K562 (cell line): ENCODE measurements around the gene ELOA2. TPM values are rescaled to one million over a fixed set of nuclear protein-coding genes. Genes with fewer than 3 reads are reported as not detected.

Experiments
- ATAC-seq: fragments of 200-7000 bp; cut with Tn5 transposase; 3 replicates; pipeline ENCODE4 v1.9.1; 2020; ENCODE audit warnings: moderate library complexity
- BruUV-seq: library from RNA; stranded (reverse); fragments of 400-500 nt; replicated peaks from 2 replicates; lab custom pipeline; 2021; lab: Mats Ljungman, UMichigan
- CTCF ChIA-PET: fragments of 300-600 bp; formaldehyde crosslinking; extraction: SDS; loops from one replicate; lab custom pipeline; 2021; ENCODE audit warnings: low intra/inter-chr PET ratio; lab: Yijun Ruan, JAX
- POLR2A ChIA-PET: fragments of 300-600, 350-650 bp; sonication (Branson Sonifier 250); formaldehyde crosslinking; extraction: SDS; loops from one replicate; lab custom pipeline; 2021; ENCODE audit warnings: antibody characterized with exemption, inconsistent platforms; lab: Yijun Ruan, JAX
- DNase-seq, 4 experiments: peaks; one replicate each; pipeline versions ENCODE4 v3.0.0 to v3.0.0-alpha.2; 2011 to 2018; ENCODE audit warnings: low spot score in 3 of 4, mixed read lengths in 3 of 4; ENCODE audit errors: extremely low read depth in 1 of 4
- FAIRE-seq: peaks from 2 replicates; lab custom pipeline; 2011; peaks lifted over from hg19 to GRCh38; lab: Jason Lieb, UNC
- H2AFZ ChIP-seq: 2 replicates; pipeline ENCODE4 v1.6.0; 2011; ENCODE audit warnings: low read depth, low read length, control low read depth, inconsistent platforms
- H3K27ac ChIP-seq: fragments of 200-600 bp; 3 replicates; pipeline ENCODE4 v1.8.0; 2011; ENCODE audit warnings: low read depth, mild to moderate bottlenecking, control low read depth, inconsistent platforms, low read length, moderate library complexity, mixed read lengths; ENCODE audit errors: extremely low read depth
- H3K27me3 ChIP-seq, 2 experiments: fragments of 300-600 bp in 1 of 2; 2 replicates in 1 of 2; 3 replicates in 1 of 2; pipeline versions ENCODE4 v1.6.0 to v1.8.0; 2011; ENCODE audit warnings: inconsistent platforms in 2 of 2, low read length in 2 of 2, mild to moderate bottlenecking in 1 of 2, mixed read lengths in 1 of 2, moderate library complexity in 1 of 2; ENCODE audit not compliant: control insufficient read depth in 2 of 2, insufficient read depth in 2 of 2
- H3K36me3 ChIP-seq: fragments of 300-600 bp; 3 replicates; pipeline ENCODE4 v1.8.0; 2011; ENCODE audit warnings: mild to moderate bottlenecking, low read length, inconsistent platforms; ENCODE audit not compliant: control insufficient read depth, insufficient read depth
- H3K4me1 ChIP-seq, 2 experiments: fragments of 200-600 bp in 1 of 2; replicated peaks in 1 of 2; 2 replicates in 1 of 2; 3 replicates in 1 of 2; pipeline versions ENCODE4 v1.5.1 to v1.8.0; 2011; ENCODE audit warnings: inconsistent platforms in 2 of 2, low read length in 2 of 2, mild to moderate bottlenecking in 1 of 2, mixed read lengths in 1 of 2, moderate library complexity in 1 of 2; ENCODE audit not compliant: control insufficient read depth in 2 of 2, insufficient read depth in 2 of 2
- H3K4me2 ChIP-seq: 2 replicates; pipeline ENCODE4 v1.6.1; 2011; ENCODE audit warnings: low read length, control low read depth, inconsistent platforms, mixed read lengths; ENCODE audit not compliant: insufficient read depth
- H3K4me3 ChIP-seq: fragments of 200-600 bp; sonication (generic), shearing (Covaris generic); 2 replicates; pipeline ENCODE4 v1.5.1; 2016; ENCODE audit warnings: control low read depth, inconsistent platforms
- H3K79me2 ChIP-seq: fragments of 200-600 bp; 3 replicates; pipeline ENCODE4 v1.8.0; 2011; ENCODE audit warnings: low read length, inconsistent platforms; ENCODE audit not compliant: control insufficient read depth, insufficient read depth
- H3K9ac ChIP-seq, 2 experiments: 2 replicates each; pipeline versions ENCODE4 v1.6.0 to v1.6.1; 2011; ENCODE audit warnings: low read depth in 2 of 2, low read length in 2 of 2, control low read depth in 1 of 2, inconsistent platforms in 1 of 2, mild to moderate bottlenecking in 1 of 2, mixed read lengths in 1 of 2; ENCODE audit not compliant: insufficient read depth in 1 of 2
- H3K9me1 ChIP-seq: one replicate; pipeline ENCODE4 v1.6.0; 2011; ENCODE audit warnings: inconsistent platforms, mild to moderate bottlenecking, low read length, moderate library complexity; ENCODE audit not compliant: control insufficient read depth, insufficient read depth
- H3K9me3 ChIP-seq: replicated peaks from 2 replicates; pipeline ENCODE4 v1.5.1; 2011; ENCODE audit warnings: low read depth, low read length, inconsistent platforms; ENCODE audit not compliant: control insufficient read depth, insufficient read depth
- H4K20me1 ChIP-seq: replicated peaks from 2 replicates; pipeline ENCODE4 v1.6.1; 2011; ENCODE audit warnings: low read length, inconsistent platforms, mixed read lengths; ENCODE audit not compliant: control insufficient read depth, insufficient read depth
- BDP1 ChIP-seq: IDR thresholded peaks from 3 replicates; pipeline ENCODE4 v1.6.1; 2011; ENCODE audit not compliant: insufficient read length, insufficient read depth
- BRCA1 ChIP-seq, 2 experiments: fragments of 450-650 bp in 1 of 2; sonication (generic) in 1 of 2; formaldehyde crosslinking in 1 of 2; IDR thresholded peaks; 2 replicates each; pipeline versions ENCODE4 v1.5.0 to v1.6.1; 2017 to 2020; ENCODE audit warnings: mild to moderate bottlenecking in 1 of 2, missing genetic modification reagents in 1 of 2
- MYC ChIP-seq, 2 experiments: fragments of 250-450 bp in 1 of 2; sonication (Bioruptor Pico) in 1 of 2; IDR thresholded peaks; 2 replicates each; pipeline versions ENCODE4 v1.5.1 to v1.6.1; 2012 to 2021; ENCODE audit warnings: low read depth in 2 of 2, borderline replicate concordance in 1 of 2, improper control_type of control experiment in 1 of 2, low read length in 1 of 2, mild to moderate bottlenecking in 1 of 2, moderate library complexity in 1 of 2
- RAD21 ChIP-seq, 2 experiments: fragments of 250-450 bp in 1 of 2; fragments of 450-650 bp in 1 of 2; sonication (Bioruptor Pico) in 1 of 2; formaldehyde crosslinking in 1 of 2; IDR thresholded peaks in 1 of 2; conservative IDR thresholded peaks in 1 of 2; 2 replicates each; pipeline versions ENCODE4 v1.4.0 to v1.8.0; 2020 to 2022; ENCODE audit warnings: mild to moderate bottlenecking in 2 of 2, moderate library complexity in 1 of 2
- SRSF1 ChIP-seq: fragments of 200-400 bp; formaldehyde crosslinking; IDR thresholded peaks from 2 replicates; pipeline ENCODE4 v1.6.1; 2017; ENCODE audit warnings: mild to moderate bottlenecking, low read depth, low read length, moderate library complexity
- STAG1 ChIP-seq: sonication (generic); formaldehyde crosslinking; IDR thresholded peaks from 2 replicates; pipeline ENCODE4 v1.5.0; 2020; ENCODE audit warnings: missing genetic modification reagents, borderline replicate concordance
- USF2 ChIP-seq: sonication (generic); formaldehyde crosslinking; IDR thresholded peaks from 2 replicates; pipeline ENCODE4 v1.5.0; 2020; ENCODE audit warnings: missing genetic modification reagents
- ZKSCAN1 ChIP-seq: fragments of 150-350 bp; IDR thresholded peaks from 2 replicates; pipeline ENCODE4 v1.6.1; 2016; ENCODE audit warnings: low read depth, low read length
- ZNF655 ChIP-seq: fragments of 250-450 bp; sonication (Bioruptor Pico); IDR thresholded peaks from 2 replicates; pipeline ENCODE4 v1.5.0; 2021
- ZNF668 ChIP-seq: fragments of 250-450 bp; sonication (Bioruptor Pico); IDR thresholded peaks from 2 replicates; pipeline ENCODE4 v1.8.0; 2022; ENCODE audit warnings: mild to moderate bottlenecking, inconsistent platforms
- WGBS: fragments of 100-300 bp; shearing (Covaris generic); methylation state at CpG from one replicate; pipeline ENCODE4 v1.1.6; 2016; ENCODE audit warnings: low coverage, mixed read lengths; ENCODE audit not compliant: insufficient coverage; ENCODE audit errors: missing lambda C conversion rate; 5-methylcytosine and 5-hydroxymethylcytosine counted together
- in situ Hi-C: fragments of 300-500 bp; cut with MboI; formaldehyde crosslinking; loops from 4 replicates; pipeline ENCODE4 v1.15.0; 2018; ENCODE audit warnings: inconsistent platforms, mixed read lengths
- intact Hi-C: fragments of 100-400 bp; cut with micrococcal nuclease; formaldehyde crosslinking; loops from 2 replicates; pipeline ENCODE4 v1.14.2; 2022
- polyA plus RNA-seq, 8 experiments: library from polyadenylated mRNA; depleted of rRNA in 4 of 8; stranded (reverse) in 5 of 8; unstranded in 3 of 8; fragments of >200 nt; fragmentation: Nextera tagmentation in 2 of 8; fragmentation: Illumina TruSeq in 1 of 8; extraction: Ambion mirVana in 2 of 8; extraction: Trizol in 1 of 8; gene quantifications; 2 replicates each; pipeline versions ENCODE4 v1.2.1 to v1.2.3, GENCODE V29; 2011 to 2014; ENCODE audit warnings: inconsistent platforms in 1 of 8, missing spikeins in 1 of 8
- total RNA-seq, 7 experiments: library from RNA; depleted of rRNA in 6 of 7; stranded (reverse); fragments of >200 nt in 6 of 7; fragmentation: Illumina TruSeq in 2 of 7; extraction: Trizol in 2 of 7; gene quantifications; 2 replicates each; pipeline versions ENCODE4 v1.2.1 to v1.2.3, GENCODE V29; 2011 to 2021; ENCODE audit warnings: low replicate concordance in 1 of 7

Gene ELOA2
- total and polyA plus RNA-seq, 9 of the 15 experiments (the other 6 are each of a cell fraction or from before 2014, with no cell fraction given), result not detected

GRCh38 chr18:47036927-47037578 lies 1.6 kb upstream of the ELOA2 start:
- Histone ChIP-seq H2AFZ (no peak overlapping the region), H3K79me2 (no peaks in the 10 kb centered on the region), H4K20me1 (no peaks in the 10 kb centered on the region), H3K4me3 (no peak overlapping the region), H3K4me2 (no peak overlapping the region), H3K9ac (no peak overlapping the region), H3K27me3 (peaks cover 16 to 35% of the 10 kb centered on the region in 2 experiments), H3K9me3 (no peaks in the 10 kb centered on the region), H3K27ac (no peak overlapping the region), H3K9me1 (no peaks in the 10 kb centered on the region), H3K36me3 (no peaks in the 10 kb centered on the region), H3K4me1 (peaks cover 0 to 7% of the 10 kb centered on the region in 2 experiments; a peak in 2 of 5 replicates)
- FAIRE-seq (no peak), DNase-seq (no peak), ATAC-seq (no peak)
- ChIA-PET POLR2A (no interaction called here), CTCF (interaction anchor here (1.0 kb wide), 1 partner anchor 481 kb away, joined by 5 read pairs; no protein-coding TSS in a partner anchor)
- no TSS peak for BruUV-seq
- intact Hi-C loops, result no loop called here
- in situ Hi-C loops, result no loop called here
- WGBS, result 0% methylated on average over 3 of the region's 3 CpGs
- TF ChIP-seq ZKSCAN1, result no peak
- no peak for TF ChIP-seq ZNF668 (CRISPR knock-in tag)
- no peak for TF ChIP-seq STAG1 (CRISPR knock-in tag)
- no peak for TF ChIP-seq SRSF1

GRCh38 chr18:47036298-47036874 lies 965 bp upstream of the ELOA2 start:
- Histone ChIP-seq H3K9me3 (no peaks in the 10 kb centered on the region), H3K9me1 (no peaks in the 10 kb centered on the region), H3K27ac (no peak overlapping the region), H3K9ac (no peak overlapping the region), H3K36me3 (no peaks in the 10 kb centered on the region), H3K27me3 (peaks cover 21 to 37% of the 10 kb centered on the region in 2 experiments), H3K4me1 (peaks cover 0 to 7% of the 10 kb centered on the region in 2 experiments; a peak in 2 of 5 replicates), H2AFZ (no peak overlapping the region), H3K4me3 (no peak overlapping the region), H4K20me1 (no peaks in the 10 kb centered on the region), H3K4me2 (no peak overlapping the region), H3K79me2 (no peaks in the 10 kb centered on the region)
- FAIRE-seq (no peak), DNase-seq (peak; percentile 9 to 39 (median 20)), ATAC-seq (peak; percentile 79; the same call in 2 of the 3 replicates)
- ChIA-PET POLR2A (no interaction called here), CTCF (interaction anchor here (1.0 kb wide), 1 partner anchor 481 kb away, joined by 5 read pairs; no protein-coding TSS in a partner anchor)
- 0% methylated on average over 2 of the region's 2 CpGs for WGBS
- intact Hi-C loops (no loop called here), in situ Hi-C loops (no loop called here)
- no TSS peak for BruUV-seq
- TF ChIP-seq BDP1 (no peak), USF2 (CRISPR knock-in tag) (no peak), RAD21 (CRISPR knock-in tag; conservative IDR thresholded peaks at IDR 0.05 in 1 of 2, IDR thresholded peaks at IDR 0.05 in 1 of 2) (peak in 1 of 2 experiments; percentile 38; a peak in 1 of 4 replicates), BRCA1 (IDR thresholded peaks at IDR 0.05) (no peak), BRCA1 (CRISPR knock-in tag; IDR thresholded peaks at IDR 0.05) (no peak), MYC (IDR thresholded peaks at IDR 0.05; ENCODE audit: low read depth, low read length) (no peak), MYC (CRISPR knock-in tag; IDR thresholded peaks at IDR 0.05; ENCODE audit: borderline replicate concordance, low read depth) (no peak), ZNF655 (CRISPR knock-in tag) (no peak)
